ENCODE results near the gene C16orf95. TPM values are rescaled to one million over a fixed set of nuclear protein-coding genes. Genes with fewer than 3 reads are reported as not detected.

Gene C16orf95
- total RNA-seq, 2 donors from 2014 or later: 1.1 to 3.1 TPM

- no peak for DNase-seq (ENCODE audit: low spot score)
- intact Hi-C loops (cut with DNase I): no loop called here
Measured at GRCh38 chr16:87334651-87335624, 17.7 kb upstream of the C16orf95 start.

- intact Hi-C loops (cut with DNase I): no loop called here
- no peak for DNase-seq (ENCODE audit: low spot score)
Measured at GRCh38 chr16:87333581-87334331, 16.6 kb upstream of the C16orf95 start.

GRCh38 chr16:87333101-87333500 lies 15.9 kb upstream of the C16orf95 start:
- intact Hi-C loops (cut with DNase I): no loop called here
- no peak for DNase-seq (ENCODE audit: low spot score)

- intact Hi-C loops (cut with DNase I): no loop called here
Measured at GRCh38 chr16:87332150-87332549, 15.0 kb upstream of the C16orf95 start.

GRCh38 chr16:87331241-87331801 lies 14.1 kb upstream of the C16orf95 start:
- peak; percentile 77 for DNase-seq (ENCODE audit: low spot score)
- intact Hi-C loops (cut with DNase I): no loop called here

More at GRCh38 chr16:87332150-87332549, 15.0 kb upstream of the C16orf95 start:
- DNase-seq (ENCODE audit: low spot score): no peak

GRCh38 chr16:87330646-87331045 lies 13.5 kb upstream of the C16orf95 start:
- peak; percentile 67 for DNase-seq (ENCODE audit: low spot score)
- intact Hi-C loops (cut with DNase I): no loop called here

GRCh38 chr16:87330257-87330624 lies 13.0 kb upstream of the C16orf95 start:
- peak; percentile 68 for DNase-seq (ENCODE audit: low spot score)
- intact Hi-C loops (cut with DNase I): no loop called here

GRCh38 chr16:87329436-87330256 lies 12.5 kb upstream of the C16orf95 start:
- intact Hi-C loops (cut with DNase I): loop anchor here in 1 of 2 donors (10.0 kb wide), 1 partner anchor 45 kb away; no protein-coding TSS in a partner anchor
- peak; percentile 58 for DNase-seq (ENCODE audit: low spot score)

GRCh38 chr16:87328846-87329245 lies 11.7 kb upstream of the C16orf95 start:
- no peak for DNase-seq (ENCODE audit: low spot score)
- intact Hi-C loops (cut with DNase I): loop anchor here in 1 of 2 donors (10.0 kb wide), 1 partner anchor 46 kb away; no protein-coding TSS in a partner anchor

GRCh38 chr16:87327798-87328495 lies 10.8 kb upstream of the C16orf95 start:
- intact Hi-C loops (cut with DNase I): loop anchor here in 1 of 2 donors (10.0 kb wide), 1 partner anchor 47 kb away; no protein-coding TSS in a partner anchor
- DNase-seq (ENCODE audit: low spot score): no peak

- intact Hi-C loops (cut with DNase I): loop anchor here in 1 of 2 donors (10.0 kb wide), 1 partner anchor 49 kb away; no protein-coding TSS in a partner anchor
- DNase-seq (ENCODE audit: low spot score): peak; percentile 72
Measured at GRCh38 chr16:87326151-87326571, 9.0 kb upstream of the C16orf95 start.

- DNase-seq (ENCODE audit: low spot score): peak; percentile 64
- intact Hi-C loops (cut with DNase I): loop anchor here in 1 of 2 donors (10.0 kb wide), 1 partner anchor 49 kb away; no protein-coding TSS in a partner anchor
Measured at GRCh38 chr16:87325423-87325858, 8.2 kb upstream of the C16orf95 start.

- intact Hi-C loops (cut with DNase I): loop anchor here in 1 of 2 donors (10.0 kb wide), 1 partner anchor 50 kb away; no protein-coding TSS in a partner anchor
- peak; percentile 67 for DNase-seq (ENCODE audit: low spot score)
Measured at GRCh38 chr16:87324411-87325275, 7.5 kb upstream of the C16orf95 start.

- intact Hi-C loops (cut with DNase I): loop anchor here in 1 of 2 donors (10.0 kb wide), 1 partner anchor 51 kb away; no protein-coding TSS in a partner anchor
- peak; percentile 73 for DNase-seq (ENCODE audit: low spot score)
Measured at GRCh38 chr16:87323727-87324410, 6.7 kb upstream of the C16orf95 start.

- intact Hi-C loops (cut with DNase I): loop anchor here in 1 of 2 donors (10.0 kb wide), 1 partner anchor 52 kb away; no protein-coding TSS in a partner anchor
- DNase-seq (ENCODE audit: low spot score): peak; percentile 76
Measured at GRCh38 chr16:87322833-87323726, 5.9 kb upstream of the C16orf95 start.

Measured in posterior vena cava (tissue), 2 donors.